Measurements from ENCODE around the gene SHISAL1. TPM values are rescaled to one million over a fixed set of nuclear protein-coding genes. Genes with fewer than 3 reads are reported as not detected.

Gene SHISAL1
- total and polyA plus RNA-seq, 2 donors (not counting 3 experiments of a cell fraction or from before 2014, with no cell fraction given), result 0.01 to 0.07 TPM

DNA sequence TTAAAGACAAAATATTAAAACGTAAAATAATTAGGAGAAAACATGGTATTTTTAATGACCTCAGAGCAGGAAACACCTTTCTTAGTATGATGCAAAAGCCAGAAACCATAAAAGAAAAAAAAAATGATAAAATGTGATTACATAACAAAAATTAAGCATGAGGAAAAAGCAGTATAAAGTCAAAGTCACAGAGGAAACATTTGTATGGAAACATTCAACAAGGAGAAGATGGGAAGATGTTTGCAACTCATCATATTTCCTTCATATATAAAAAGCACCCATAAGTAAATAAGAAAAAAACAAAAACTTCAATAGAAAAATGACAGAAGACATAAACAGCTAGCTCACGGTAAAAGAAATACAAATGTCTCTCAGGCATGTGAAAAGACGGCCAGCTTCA is 17.3 kb downstream of the SHISAL1 start:
- no peak for DNase-seq (ENCODE audit: low read depth, low spot score)
- Histone ChIP-seq H3K9me3 (replicated peaks; ENCODE audit: control insufficient read depth, insufficient read depth, low read length) (no peaks in the 10 kb centered on the region), H3K27me3 (ENCODE audit: control insufficient read depth in 2 of 2, insufficient read depth in 2 of 2, low read length in 2 of 2) (no peaks in the 10 kb centered on the region), H3K36me3 (ENCODE audit: control insufficient read depth in 2 of 2, extremely low read depth in 1 of 2, insufficient read depth in 2 of 2, low read length in 2 of 2) (no peaks in the 10 kb centered on the region), H3K4me3 (replicated peaks in 1 of 3; ENCODE audit: insufficient read depth in 1 of 3, low read depth in 1 of 3, low read length in 3 of 3) (no peak overlapping the region), H3K4me1 (ENCODE audit: control insufficient read depth, extremely low read depth, insufficient read depth, low read length) (no peaks in the 10 kb centered on the region), H4K20me1 (replicated peaks; ENCODE audit: control insufficient read depth, extremely low read depth, insufficient read depth, low read length) (no peaks in the 10 kb centered on the region), H3K27ac (ENCODE audit: insufficient read depth, low read depth, low read length) (no peak overlapping the region), H3K79me2 (ENCODE audit: control insufficient read depth, insufficient read depth, low read length) (no peaks in the 10 kb centered on the region), H3K9ac (replicated peaks; ENCODE audit: extremely low read depth, insufficient read depth, low read length) (no peak overlapping the region), H3K4me2 (ENCODE audit: insufficient read depth, low read length) (no peak overlapping the region), H2AFZ (ENCODE audit: low read depth, low read length) (no peak overlapping the region), H3K9me1 (replicated peaks; ENCODE audit: control insufficient read depth, extremely low read depth, insufficient read depth, low read length) (no peaks in the 10 kb centered on the region)
- ChIA-PET CTCF (interaction anchor here (1.1 kb wide), 1 partner anchor 12 kb away, joined by 4 read pairs; no protein-coding TSS in a partner anchor), POLR2A (interaction anchor here (0.7 kb wide), 1 partner anchor 79 kb away, joined by 3 read pairs; no protein-coding TSS in a partner anchor)
- intact Hi-C loops (cut with micrococcal nuclease), result no loop called here
- dilution Hi-C loops (cut with MboI; ENCODE audit: extremely low pct_ligation_motif_present, low sequenced_read_pairs), result no loop called here
- no TSS peak for BruUV-seq (replicated peaks)
- TF ChIP-seq FOS (IDR thresholded peaks at IDR 0.05; ENCODE audit: borderline replicate concordance, insufficient read depth, low read length) (no peak), POLR2A (IDR thresholded peaks at IDR 0.05; ENCODE audit: low read depth, low read length) (no peak), JUN (IDR thresholded peaks at IDR 0.05; ENCODE audit: borderline replicate concordance, insufficient read depth, insufficient read length, low read depth) (no peak), EZH2 (IDR thresholded peaks at IDR 0.05; ENCODE audit: borderline replicate concordance, low read depth, low read length, severe bottlenecking) (no peak), MYC (IDR thresholded peaks at IDR 0.05; ENCODE audit: low read depth, low read length) (no peak), GATA2 (IDR thresholded peaks at IDR 0.05; ENCODE audit: insufficient read depth, insufficient read length, low read depth, low read length) (no peak), POLR2AphosphoS5 (IDR thresholded peaks at IDR 0.05; ENCODE audit: insufficient read depth, low read depth, low read length) (no peak), CTCF (IDR thresholded peaks at IDR 0.05; ENCODE audit: extremely low read depth in 1 of 2, insufficient read depth in 1 of 2, low read depth in 1 of 2, low read length in 2 of 2) (no peak)
- TF ChIP-seq, protein P1, sequence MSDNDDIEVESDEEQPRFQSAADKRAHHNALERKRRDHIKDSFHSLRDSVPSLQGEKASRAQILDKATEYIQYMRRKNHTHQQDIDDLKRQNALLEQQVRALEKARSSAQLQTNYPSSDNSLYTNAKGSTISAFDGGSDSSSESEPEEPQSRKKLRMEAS (IDR thresholded peaks at IDR 0.05; ENCODE audit: insufficient read depth, insufficient read length), result no peak
- FAIRE-seq, result no peak
